HEK293 (cell line): ENCODE data around the gene HAAO.

ENCODE experiments used
- CTCF ChIA-PET: fragments of 350-600 bp; formaldehyde crosslinking; extraction: SDS; loops from one replicate; lab custom pipeline; 2021; ENCODE audit warnings: antibody characterized with exemption; lab: Yijun Ruan, JAX
- POLR2A ChIA-PET: fragments of 300-600 bp; formaldehyde crosslinking; extraction: SDS; loops from one replicate; lab custom pipeline; 2020; ENCODE audit warnings: antibody characterized with exemption, inconsistent platforms; lab: Yijun Ruan, JAX
- H3K27ac ChIP-seq: fragments of 200-500 bp; sonication (Bioruptor generic); 2 replicates; pipeline ENCODE4 v1.5.1; 2014; ENCODE audit warnings: low read depth, low read length, control low read depth, inconsistent platforms; ENCODE audit errors: extremely low read depth
- H3K36me3 ChIP-seq, 2 experiments: fragments of 200-500 bp in 1 of 2; sonication (Bioruptor generic) in 1 of 2; 1 replicate in 1 of 2; 2 replicates in 1 of 2; pipeline ENCODE4 v1.5.1; 2014 to 2017; ENCODE audit warnings: inconsistent platforms in 2 of 2, low read length in 2 of 2; ENCODE audit not compliant: control insufficient read depth in 2 of 2, insufficient read depth in 1 of 2
- H3K4me1 ChIP-seq: fragments of 200-500 bp; sonication (Bioruptor generic); 2 replicates; pipeline ENCODE4 v1.5.1; 2014; ENCODE audit warnings: mild to moderate bottlenecking, low read length, inconsistent platforms; ENCODE audit not compliant: control insufficient read depth, insufficient read depth
- H3K4me3 ChIP-seq: 2 replicates; pipeline ENCODE4 v1.5.1; 2011; ENCODE audit warnings: low read depth, mild to moderate bottlenecking, control low read depth, low read length, moderate library complexity
- H3K9me3 ChIP-seq: fragments of 200-500 bp; sonication (Bioruptor generic); 2 replicates; pipeline ENCODE4 v1.5.1; 2014; ENCODE audit warnings: low read depth, low read length, inconsistent platforms; ENCODE audit not compliant: control insufficient read depth, insufficient read depth
- FEZF1 ChIP-seq: fragments of 450-650 bp; formaldehyde crosslinking; IDR thresholded peaks from 2 replicates; pipeline ENCODE4 v1.5.1; 2016; ENCODE audit warnings: missing biosample characterization, missing genetic modification characterization
- KLF10 ChIP-seq: fragments of 450-650 bp; IDR thresholded peaks from 2 replicates; pipeline ENCODE4 v1.5.1; 2018; ENCODE audit warnings: missing biosample characterization, mild to moderate bottlenecking, missing genetic modification characterization
- MEIS1 ChIP-seq: sonication (generic); formaldehyde crosslinking; IDR thresholded peaks from 2 replicates; pipeline ENCODE4 v1.8.1; 2022; ENCODE audit warnings: missing genetic modification reagents, mild to moderate bottlenecking, borderline replicate concordance
- MZF1 ChIP-seq: fragments of 450-650 bp; formaldehyde crosslinking; IDR thresholded peaks from 2 replicates; pipeline ENCODE4 v1.5.1; 2017; ENCODE audit warnings: missing biosample characterization, missing genetic modification characterization, borderline replicate concordance
- REPIN1 ChIP-seq: fragments of 450-650 bp; formaldehyde crosslinking; IDR thresholded peaks from 2 replicates; pipeline ENCODE4 v1.5.1; 2017; ENCODE audit warnings: missing biosample characterization, missing genetic modification characterization, low read depth
- SALL2 ChIP-seq: fragments of 450-650 bp; formaldehyde crosslinking; IDR thresholded peaks from 2 replicates; pipeline ENCODE4 v1.5.0; 2017; ENCODE audit warnings: missing biosample characterization, mild to moderate bottlenecking, missing genetic modification characterization, borderline replicate concordance
- SP7 ChIP-seq: fragments of 450-650 bp; formaldehyde crosslinking; IDR thresholded peaks from 2 replicates; pipeline ENCODE4 v1.5.1; 2016; ENCODE audit warnings: missing biosample characterization, missing genetic modification characterization
- TCF7L2 ChIP-seq: IDR thresholded peaks from 2 replicates; pipeline ENCODE4 v1.6.1; 2011; ENCODE audit warnings: low read depth, mild to moderate bottlenecking, inconsistent platforms, low read length, moderate library complexity, borderline replicate concordance
- WT1 ChIP-seq: fragments of 450-650 bp; formaldehyde crosslinking; IDR thresholded peaks from 2 replicates; pipeline ENCODE4 v1.5.1; 2016; ENCODE audit warnings: missing biosample characterization, missing genetic modification characterization
- ZFP69B ChIP-seq: fragments of 450-650 bp; formaldehyde crosslinking; IDR thresholded peaks from 2 replicates; pipeline ENCODE4 v1.5.1; 2016; ENCODE audit warnings: missing biosample characterization, missing genetic modification characterization
- ZNF138 ChIP-seq: fragments of 450-650 bp; formaldehyde crosslinking; IDR thresholded peaks from 2 replicates; pipeline ENCODE4 v1.5.1; 2016; ENCODE audit warnings: missing biosample characterization, missing genetic modification characterization, borderline replicate concordance
- ZNF155 ChIP-seq: fragments of 450-650 bp; formaldehyde crosslinking; IDR thresholded peaks from 2 replicates; pipeline ENCODE4 v1.5.1; 2016; ENCODE audit warnings: missing biosample characterization, missing genetic modification characterization
- ZNF16 ChIP-seq: fragments of 450-650 bp; formaldehyde crosslinking; IDR thresholded peaks from 2 replicates; pipeline ENCODE4 v1.5.1; 2016; ENCODE audit warnings: low read depth, missing biosample characterization, missing genetic modification characterization
- ZNF221 ChIP-seq: fragments of 450-650 bp; formaldehyde crosslinking; IDR thresholded peaks from 2 replicates; pipeline ENCODE4 v1.5.1; 2017; ENCODE audit warnings: missing biosample characterization, missing genetic modification characterization, borderline replicate concordance
- ZNF223 ChIP-seq: fragments of 450-650 bp; formaldehyde crosslinking; IDR thresholded peaks from 2 replicates; pipeline ENCODE4 v1.5.1; 2016; ENCODE audit warnings: missing biosample characterization, missing genetic modification characterization
- ZNF324 ChIP-seq: fragments of 450-650 bp; formaldehyde crosslinking; IDR thresholded peaks from 2 replicates; pipeline ENCODE4 v1.5.1; 2016; ENCODE audit warnings: missing biosample characterization, missing genetic modification characterization
- ZNF391 ChIP-seq: fragments of 450-650 bp; formaldehyde crosslinking; IDR thresholded peaks from 2 replicates; pipeline ENCODE4 v1.5.1; 2016; ENCODE audit warnings: low read depth, missing biosample characterization, missing genetic modification characterization, borderline replicate concordance
- ZNF426 ChIP-seq: fragments of 450-650 bp; formaldehyde crosslinking; IDR thresholded peaks from 2 replicates; pipeline ENCODE4 v1.5.1; 2017; ENCODE audit warnings: missing biosample characterization, missing genetic modification characterization, mild to moderate bottlenecking, inconsistent platforms, moderate library complexity
- ZNF433 ChIP-seq: fragments of 450-650 bp; formaldehyde crosslinking; IDR thresholded peaks from 2 replicates; pipeline ENCODE4 v1.5.1; 2016; ENCODE audit warnings: missing biosample characterization, missing genetic modification characterization, low read depth
- ZNF555 ChIP-seq: fragments of 450-650 bp; formaldehyde crosslinking; conservative IDR thresholded peaks from 2 replicates; pipeline ENCODE4 v1.5.1; 2017; ENCODE audit warnings: missing biosample characterization, mild to moderate bottlenecking, missing genetic modification characterization, inconsistent platforms
- ZNF596 ChIP-seq: fragments of 450-650 bp; IDR thresholded peaks from 2 replicates; pipeline ENCODE4 v1.5.0; 2018; ENCODE audit warnings: missing biosample characterization, mild to moderate bottlenecking, missing genetic modification characterization, moderate library complexity
- ZNF701 ChIP-seq: fragments of 450-650 bp; formaldehyde crosslinking; IDR thresholded peaks from 2 replicates; pipeline ENCODE4 v1.5.1; 2016; ENCODE audit warnings: missing biosample characterization, missing genetic modification characterization
- ZNF777 ChIP-seq: fragments of 450-650 bp; formaldehyde crosslinking; IDR thresholded peaks from 2 replicates; pipeline ENCODE4 v1.5.1; 2017; ENCODE audit warnings: missing biosample characterization, missing genetic modification characterization, borderline replicate concordance
- ZSCAN16 ChIP-seq: fragments of 450-650 bp; formaldehyde crosslinking; IDR thresholded peaks from 2 replicates; pipeline ENCODE4 v1.5.1; 2016; ENCODE audit warnings: missing biosample characterization, missing genetic modification characterization
- ZSCAN23 ChIP-seq: fragments of 450-650 bp; formaldehyde crosslinking; IDR thresholded peaks from 2 replicates; pipeline ENCODE4 v1.5.1; 2016; ENCODE audit warnings: missing biosample characterization, missing genetic modification characterization
- TF ChIP-seq, protein P1 (sequence below): fragments of 450-650 bp; IDR thresholded peaks from 2 replicates; pipeline ENCODE4 v1.5.1; 2018; ENCODE audit warnings: missing biosample characterization, mild to moderate bottlenecking, missing genetic modification characterization
- TF ChIP-seq, protein P2 (sequence below): fragments of 450-650 bp; IDR thresholded peaks from 2 replicates; pipeline ENCODE4 v1.5.1; 2018; ENCODE audit warnings: missing biosample characterization, missing genetic modification characterization
- TF ChIP-seq, protein P3 (sequence below): fragments of 450-650 bp; formaldehyde crosslinking; IDR thresholded peaks from 2 replicates; pipeline ENCODE4 v1.5.1; 2016; ENCODE audit warnings: missing biosample characterization, missing genetic modification characterization, borderline replicate concordance
- TF ChIP-seq, protein P4 (sequence below): fragments of 450-650 bp; formaldehyde crosslinking; IDR thresholded peaks from 2 replicates; pipeline ENCODE4 v1.5.1; 2016; ENCODE audit warnings: missing biosample characterization, missing genetic modification characterization

Gene HAAO

DNA sequence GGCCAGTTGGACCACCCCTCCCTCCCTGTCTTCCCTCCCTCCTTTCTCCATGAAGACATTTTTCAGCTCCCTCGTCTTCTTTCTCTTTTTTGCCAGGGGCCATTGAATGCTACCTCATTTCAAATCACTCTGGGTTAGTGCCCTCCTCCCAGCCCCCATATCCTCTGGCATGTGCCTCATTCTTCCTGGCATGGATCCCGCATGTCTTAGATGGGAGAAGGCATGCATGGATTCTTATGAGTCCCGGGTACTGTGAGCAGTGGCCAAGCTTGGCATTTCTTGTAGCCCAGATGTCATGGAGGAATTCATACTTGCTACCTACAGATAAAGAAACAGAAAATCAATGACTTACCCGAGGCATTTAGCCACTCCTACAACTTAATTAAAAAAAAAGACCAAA, 9.0 kb upstream of the HAAO start:
- ChIA-PET CTCF (interaction anchor here (1.3 kb wide), 1 partner anchor 416 kb away, joined by 3 read pairs; no protein-coding TSS in a partner anchor), POLR2A (no interaction called here)
- Histone ChIP-seq H3K4me1 (no peaks in the 10 kb centered on the region), H3K9me3 (no peaks in the 10 kb centered on the region), H3K27ac (no peak overlapping the region), H3K36me3 (no peaks in the 10 kb centered on the region), H3K4me3 (no peak overlapping the region)
- no peak for TF ChIP-seq FEZF1 (tag by site-specific recombination)
- TF ChIP-seq ZNF138 = no peak
- no peak for TF ChIP-seq ZNF701 (tag by site-specific recombination)
- TF ChIP-seq KLF10 (tag by site-specific recombination) = no peak
- TF ChIP-seq SP7 (tag by site-specific recombination) = no peak
- TF ChIP-seq WT1 (tag by site-specific recombination) = no peak
- TF ChIP-seq ZNF433 (tag by site-specific recombination) = no peak
- TF ChIP-seq ZSCAN23 (tag by site-specific recombination) = no peak
- TF ChIP-seq ZNF221 = no peak
- no peak for TF ChIP-seq MEIS1 (CRISPR knock-in tag)
- TF ChIP-seq MZF1 = no peak
- TF ChIP-seq, protein P1, sequence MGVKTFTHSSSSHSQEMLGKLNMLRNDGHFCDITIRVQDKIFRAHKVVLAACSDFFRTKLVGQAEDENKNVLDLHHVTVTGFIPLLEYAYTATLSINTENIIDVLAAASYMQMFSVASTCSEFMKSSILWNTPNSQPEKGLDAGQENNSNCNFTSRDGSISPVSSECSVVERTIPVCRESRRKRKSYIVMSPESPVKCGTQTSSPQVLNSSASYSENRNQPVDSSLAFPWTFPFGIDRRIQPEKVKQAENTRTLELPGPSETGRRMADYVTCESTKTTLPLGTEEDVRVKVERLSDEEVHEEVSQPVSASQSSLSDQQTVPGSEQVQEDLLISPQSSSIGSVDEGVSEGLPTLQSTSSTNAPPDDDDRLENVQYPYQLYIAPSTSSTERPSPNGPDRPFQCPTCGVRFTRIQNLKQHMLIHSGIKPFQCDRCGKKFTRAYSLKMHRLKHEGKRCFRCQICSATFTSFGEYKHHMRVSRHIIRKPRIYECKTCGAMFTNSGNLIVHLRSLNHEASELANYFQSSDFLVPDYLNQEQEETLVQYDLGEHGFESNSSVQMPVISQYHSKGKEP (tag by site-specific recombination) = no peak
- no peak for TF ChIP-seq TCF7L2
- TF ChIP-seq ZNF223 (tag by site-specific recombination) = no peak
- no peak for TF ChIP-seq ZNF596 (tag by site-specific recombination)
- no peak for TF ChIP-seq ZNF324 (tag by site-specific recombination)
- TF ChIP-seq, protein P2, sequence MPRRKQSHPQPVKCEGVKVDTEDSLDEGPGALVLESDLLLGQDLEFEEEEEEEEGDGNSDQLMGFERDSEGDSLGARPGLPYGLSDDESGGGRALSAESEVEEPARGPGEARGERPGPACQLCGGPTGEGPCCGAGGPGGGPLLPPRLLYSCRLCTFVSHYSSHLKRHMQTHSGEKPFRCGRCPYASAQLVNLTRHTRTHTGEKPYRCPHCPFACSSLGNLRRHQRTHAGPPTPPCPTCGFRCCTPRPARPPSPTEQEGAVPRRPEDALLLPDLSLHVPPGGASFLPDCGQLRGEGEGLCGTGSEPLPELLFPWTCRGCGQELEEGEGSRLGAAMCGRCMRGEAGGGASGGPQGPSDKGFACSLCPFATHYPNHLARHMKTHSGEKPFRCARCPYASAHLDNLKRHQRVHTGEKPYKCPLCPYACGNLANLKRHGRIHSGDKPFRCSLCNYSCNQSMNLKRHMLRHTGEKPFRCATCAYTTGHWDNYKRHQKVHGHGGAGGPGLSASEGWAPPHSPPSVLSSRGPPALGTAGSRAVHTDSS (tag by site-specific recombination) = no peak
- no peak for TF ChIP-seq ZNF426 (tag by site-specific recombination)
- TF ChIP-seq ZNF391 (tag by site-specific recombination) = no peak
- no peak for TF ChIP-seq ZFP69B (tag by site-specific recombination)

DNA sequence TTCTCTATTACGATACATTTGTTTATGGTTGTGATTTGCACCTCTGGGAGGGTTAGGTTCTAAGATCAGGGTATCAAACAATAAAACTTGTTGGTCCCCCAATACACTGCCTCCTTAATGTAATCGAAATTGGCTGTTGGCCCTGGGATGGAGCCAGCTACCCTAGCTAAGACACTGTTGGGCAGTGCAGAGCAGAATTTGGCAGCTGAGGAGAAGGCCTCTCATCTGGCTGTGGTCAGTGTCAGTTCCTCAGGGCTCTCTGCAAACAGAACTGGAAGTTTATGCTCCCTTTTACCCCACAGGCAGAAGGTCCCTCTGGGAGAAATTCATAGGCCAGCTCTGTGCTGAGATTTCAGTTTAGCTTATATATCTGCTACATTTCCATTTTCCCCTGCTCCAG, 8.6 kb upstream of the HAAO start:
- Histone ChIP-seq H3K27ac (no peak overlapping the region), H3K9me3 (no peaks in the 10 kb centered on the region), H3K4me1 (no peaks in the 10 kb centered on the region), H3K4me3 (no peak overlapping the region), H3K36me3 (no peaks in the 10 kb centered on the region)
- ChIA-PET CTCF (interaction anchor here (0.7 to 1.3 kb wide), 3 partner anchors 8 to 416 kb away, joined by 3 to 4 read pairs (median 3); no protein-coding TSS in a partner anchor), POLR2A (interaction anchor here (0.6 to 1.3 kb wide), 3 partner anchors 10 to 442 kb away, joined by 3 to 5 read pairs (median 3); no protein-coding TSS in a partner anchor)
- TF ChIP-seq ZNF433 (tag by site-specific recombination) (no peak), ZNF391 (tag by site-specific recombination) (no peak), SALL2 (tag by site-specific recombination) (no peak), ZSCAN16 (tag by site-specific recombination) (no peak), ZNF777 (tag by site-specific recombination) (no peak), ZNF555 (tag by site-specific recombination) (no peak), ZNF155 (tag by site-specific recombination) (no peak), ZNF16 (tag by site-specific recombination) (no peak), REPIN1 (tag by site-specific recombination) (no peak)
- TF ChIP-seq, protein P3, sequence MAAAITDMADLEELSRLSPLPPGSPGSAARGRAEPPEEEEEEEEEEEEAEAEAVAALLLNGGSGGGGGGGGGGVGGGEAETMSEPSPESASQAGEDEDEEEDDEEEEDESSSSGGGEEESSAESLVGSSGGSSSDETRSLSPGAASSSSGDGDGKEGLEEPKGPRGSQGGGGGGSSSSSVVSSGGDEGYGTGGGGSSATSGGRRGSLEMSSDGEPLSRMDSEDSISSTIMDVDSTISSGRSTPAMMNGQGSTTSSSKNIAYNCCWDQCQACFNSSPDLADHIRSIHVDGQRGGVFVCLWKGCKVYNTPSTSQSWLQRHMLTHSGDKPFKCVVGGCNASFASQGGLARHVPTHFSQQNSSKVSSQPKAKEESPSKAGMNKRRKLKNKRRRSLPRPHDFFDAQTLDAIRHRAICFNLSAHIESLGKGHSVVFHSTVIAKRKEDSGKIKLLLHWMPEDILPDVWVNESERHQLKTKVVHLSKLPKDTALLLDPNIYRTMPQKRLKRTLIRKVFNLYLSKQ (tag by site-specific recombination) = no peak
- TF ChIP-seq, protein P4, sequence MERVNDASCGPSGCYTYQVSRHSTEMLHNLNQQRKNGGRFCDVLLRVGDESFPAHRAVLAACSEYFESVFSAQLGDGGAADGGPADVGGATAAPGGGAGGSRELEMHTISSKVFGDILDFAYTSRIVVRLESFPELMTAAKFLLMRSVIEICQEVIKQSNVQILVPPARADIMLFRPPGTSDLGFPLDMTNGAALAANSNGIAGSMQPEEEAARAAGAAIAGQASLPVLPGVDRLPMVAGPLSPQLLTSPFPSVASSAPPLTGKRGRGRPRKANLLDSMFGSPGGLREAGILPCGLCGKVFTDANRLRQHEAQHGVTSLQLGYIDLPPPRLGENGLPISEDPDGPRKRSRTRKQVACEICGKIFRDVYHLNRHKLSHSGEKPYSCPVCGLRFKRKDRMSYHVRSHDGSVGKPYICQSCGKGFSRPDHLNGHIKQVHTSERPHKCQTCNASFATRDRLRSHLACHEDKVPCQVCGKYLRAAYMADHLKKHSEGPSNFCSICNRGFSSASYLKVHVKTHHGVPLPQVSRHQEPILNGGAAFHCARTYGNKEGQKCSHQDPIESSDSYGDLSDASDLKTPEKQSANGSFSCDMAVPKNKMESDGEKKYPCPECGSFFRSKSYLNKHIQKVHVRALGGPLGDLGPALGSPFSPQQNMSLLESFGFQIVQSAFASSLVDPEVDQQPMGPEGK (tag by site-specific recombination) = no peak
